GM12801 (cell line): Measurements from ENCODE around the gene ANKRD31.

Experiments
- TF ChIP-seq, protein P1 (sequence below): IDR thresholded peaks from one replicate; pipeline ENCODE4 v1.5.1; 2011; ENCODE audit warnings: control low read depth; ENCODE audit not compliant: insufficient read length; ENCODE audit errors: extremely low read depth

ANKRD31 gene

DNA sequence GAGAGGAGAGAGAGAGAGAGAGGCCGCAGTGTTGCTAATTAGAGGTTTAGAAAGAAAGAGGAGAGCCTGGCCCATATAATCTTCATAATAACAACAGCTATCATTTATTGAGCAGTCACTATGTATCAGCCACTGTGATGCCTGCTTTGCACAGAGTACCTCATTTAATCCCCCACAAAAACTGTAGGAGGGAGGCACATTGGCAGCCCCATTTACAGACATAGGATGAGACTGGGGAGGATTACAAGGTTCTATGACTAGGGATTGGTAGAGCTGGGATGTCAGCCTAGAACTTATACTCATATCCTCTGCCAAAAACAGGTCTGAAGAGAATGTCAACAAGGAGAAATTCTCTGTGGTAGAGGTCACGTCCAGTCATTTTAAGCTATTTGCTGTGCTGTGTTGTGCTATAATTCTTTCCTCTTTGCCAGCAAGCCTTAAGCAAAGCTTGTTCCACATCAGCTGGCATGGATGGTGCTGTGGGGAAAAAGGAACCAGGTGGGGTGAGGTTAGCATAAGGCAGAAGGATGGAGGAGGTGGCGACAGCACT, 177.6 kb downstream of the ANKRD31 start:
- TF ChIP-seq, protein P1, sequence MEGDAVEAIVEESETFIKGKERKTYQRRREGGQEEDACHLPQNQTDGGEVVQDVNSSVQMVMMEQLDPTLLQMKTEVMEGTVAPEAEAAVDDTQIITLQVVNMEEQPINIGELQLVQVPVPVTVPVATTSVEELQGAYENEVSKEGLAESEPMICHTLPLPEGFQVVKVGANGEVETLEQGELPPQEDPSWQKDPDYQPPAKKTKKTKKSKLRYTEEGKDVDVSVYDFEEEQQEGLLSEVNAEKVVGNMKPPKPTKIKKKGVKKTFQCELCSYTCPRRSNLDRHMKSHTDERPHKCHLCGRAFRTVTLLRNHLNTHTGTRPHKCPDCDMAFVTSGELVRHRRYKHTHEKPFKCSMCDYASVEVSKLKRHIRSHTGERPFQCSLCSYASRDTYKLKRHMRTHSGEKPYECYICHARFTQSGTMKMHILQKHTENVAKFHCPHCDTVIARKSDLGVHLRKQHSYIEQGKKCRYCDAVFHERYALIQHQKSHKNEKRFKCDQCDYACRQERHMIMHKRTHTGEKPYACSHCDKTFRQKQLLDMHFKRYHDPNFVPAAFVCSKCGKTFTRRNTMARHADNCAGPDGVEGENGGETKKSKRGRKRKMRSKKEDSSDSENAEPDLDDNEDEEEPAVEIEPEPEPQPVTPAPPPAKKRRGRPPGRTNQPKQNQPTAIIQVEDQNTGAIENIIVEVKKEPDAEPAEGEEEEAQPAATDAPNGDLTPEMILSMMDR, result no peak

DNA sequence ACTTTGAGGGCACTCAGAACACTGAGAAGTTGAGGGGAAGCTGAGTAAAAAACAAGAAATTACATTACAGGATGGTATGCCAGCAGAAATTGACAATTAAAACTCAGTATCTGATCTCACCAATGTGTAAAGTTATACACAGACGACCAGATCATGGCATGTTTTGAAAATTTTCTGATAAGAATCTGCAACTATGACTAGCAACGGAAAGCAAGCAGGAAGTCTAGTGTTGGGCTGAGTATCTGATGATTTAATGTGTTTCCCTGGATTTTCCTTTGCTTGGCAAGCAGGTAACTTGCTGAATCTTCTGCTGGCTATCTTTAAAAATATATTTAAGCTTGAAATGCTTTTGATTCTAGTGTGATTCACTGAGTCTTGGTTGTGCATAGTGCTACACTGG, 179.1 kb downstream of the ANKRD31 start:
- TF ChIP-seq, protein P1, result no peak

DNA sequence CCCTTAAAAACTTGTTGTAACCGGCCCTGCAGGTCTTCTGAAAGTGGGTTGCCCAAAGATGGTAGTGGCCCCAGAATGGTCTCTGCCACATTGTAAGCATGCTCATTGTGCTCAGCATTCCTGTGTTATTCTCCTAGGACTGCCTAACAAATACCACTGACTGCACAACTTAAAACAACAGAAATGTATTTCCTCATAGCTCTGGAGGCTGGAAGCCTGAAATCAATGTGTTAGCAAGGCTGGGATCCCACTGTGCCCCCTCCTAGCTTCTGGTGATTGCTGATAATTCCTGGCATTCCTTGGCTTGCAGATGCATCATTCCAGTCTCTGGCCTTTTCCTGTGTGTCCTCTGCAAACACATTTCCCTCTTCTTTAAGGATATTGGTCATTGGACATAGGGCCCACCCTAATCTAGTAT, 180.9 kb downstream of the ANKRD31 start:
- TF ChIP-seq, protein P1, result no peak

DNA sequence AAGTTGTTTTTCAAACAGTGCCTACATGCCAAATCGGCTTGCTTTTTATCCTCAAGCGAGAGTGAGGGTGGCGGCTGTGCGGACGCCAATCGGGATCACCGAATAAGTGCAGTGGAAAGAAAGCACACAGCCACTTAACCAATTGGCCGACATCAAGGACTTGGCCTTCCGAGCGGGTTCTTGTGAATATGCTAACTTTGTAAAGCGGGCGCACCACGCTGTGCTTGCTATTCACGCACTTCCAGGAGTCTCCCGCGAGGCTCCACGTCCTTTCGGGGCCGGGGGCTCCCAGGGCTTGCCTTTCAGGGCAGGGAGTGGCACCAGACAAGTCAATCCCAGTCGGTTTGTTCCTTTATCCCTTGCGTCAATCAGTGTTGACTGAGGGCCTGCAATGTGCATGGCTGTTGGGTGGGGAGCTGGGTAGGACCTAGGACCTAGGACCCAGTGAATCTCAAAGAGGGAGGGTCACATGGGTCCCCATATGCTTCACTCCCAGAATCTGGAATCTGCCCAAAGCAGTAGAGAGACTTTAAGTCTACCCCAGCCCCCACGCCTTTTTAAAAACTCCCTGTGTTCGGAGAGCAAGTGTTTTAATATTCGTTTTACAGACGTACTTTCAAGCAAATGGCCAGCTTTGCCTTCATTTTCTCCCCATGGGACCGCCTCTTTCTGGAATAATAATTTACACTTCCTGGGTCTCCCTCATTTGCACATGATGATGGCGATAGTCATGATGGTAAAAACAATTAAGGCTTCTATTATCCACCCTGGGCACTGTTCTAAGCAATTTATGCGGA, 182.3 kb downstream of the ANKRD31 start:
- TF ChIP-seq, protein P1, result no peak

DNA sequence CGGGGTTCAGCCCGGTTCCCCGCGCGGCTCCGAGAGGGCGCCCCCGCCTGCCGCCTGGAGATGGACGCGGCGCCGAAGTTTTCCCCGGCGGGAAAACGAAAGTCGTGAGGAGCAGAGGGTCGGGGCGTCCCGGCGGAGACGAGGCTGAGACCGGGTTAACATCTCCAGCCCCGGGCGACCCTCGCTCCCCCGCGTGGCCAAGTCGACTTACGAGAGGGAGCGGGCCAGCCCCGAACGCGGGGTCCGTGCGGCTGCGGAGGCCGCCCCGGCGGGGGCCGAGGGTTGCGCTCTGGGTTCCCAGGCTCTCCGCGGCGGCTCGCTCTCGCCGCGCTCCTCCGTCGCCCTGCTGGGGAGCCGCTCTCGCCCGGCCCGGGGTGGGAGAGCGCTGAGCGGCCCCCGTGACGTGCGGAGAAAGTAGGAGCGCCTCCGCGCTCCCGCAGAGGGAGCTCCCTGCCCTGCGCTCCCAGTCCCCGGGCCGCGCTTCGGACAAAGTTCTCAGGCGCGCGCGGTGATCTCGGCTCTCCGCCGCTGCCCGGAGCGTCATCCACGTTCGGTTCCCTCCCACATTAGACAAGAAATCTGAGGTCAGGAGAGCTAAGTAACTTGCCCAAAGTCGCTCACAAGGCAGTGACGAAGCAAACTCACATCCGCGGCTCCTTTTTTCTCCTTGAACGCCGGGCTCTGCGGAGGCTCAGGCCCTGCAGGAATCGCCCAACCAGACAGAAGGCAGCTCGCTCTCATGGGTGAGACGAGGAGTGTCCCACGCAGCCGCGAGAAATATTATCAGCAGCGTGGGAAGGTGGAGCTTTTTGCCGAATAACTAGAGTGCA, 183.2 kb downstream of the ANKRD31 start:
- TF ChIP-seq, protein P1, result no peak

DNA sequence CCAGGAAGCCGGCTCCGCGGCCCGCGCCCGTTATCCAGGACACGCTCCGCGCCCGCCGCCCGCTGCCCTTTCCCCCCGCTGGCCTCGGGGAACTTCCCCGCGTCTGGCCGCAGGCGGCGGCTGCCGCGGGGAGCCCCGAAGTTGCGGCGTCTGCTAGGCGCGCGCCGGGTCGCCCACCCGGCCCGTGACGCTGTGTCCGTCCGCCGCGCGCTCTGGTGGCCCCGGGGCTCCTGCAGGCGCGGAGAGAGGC, 183.7 kb downstream of the ANKRD31 start:
- TF ChIP-seq, protein P1, result no peak

DNA sequence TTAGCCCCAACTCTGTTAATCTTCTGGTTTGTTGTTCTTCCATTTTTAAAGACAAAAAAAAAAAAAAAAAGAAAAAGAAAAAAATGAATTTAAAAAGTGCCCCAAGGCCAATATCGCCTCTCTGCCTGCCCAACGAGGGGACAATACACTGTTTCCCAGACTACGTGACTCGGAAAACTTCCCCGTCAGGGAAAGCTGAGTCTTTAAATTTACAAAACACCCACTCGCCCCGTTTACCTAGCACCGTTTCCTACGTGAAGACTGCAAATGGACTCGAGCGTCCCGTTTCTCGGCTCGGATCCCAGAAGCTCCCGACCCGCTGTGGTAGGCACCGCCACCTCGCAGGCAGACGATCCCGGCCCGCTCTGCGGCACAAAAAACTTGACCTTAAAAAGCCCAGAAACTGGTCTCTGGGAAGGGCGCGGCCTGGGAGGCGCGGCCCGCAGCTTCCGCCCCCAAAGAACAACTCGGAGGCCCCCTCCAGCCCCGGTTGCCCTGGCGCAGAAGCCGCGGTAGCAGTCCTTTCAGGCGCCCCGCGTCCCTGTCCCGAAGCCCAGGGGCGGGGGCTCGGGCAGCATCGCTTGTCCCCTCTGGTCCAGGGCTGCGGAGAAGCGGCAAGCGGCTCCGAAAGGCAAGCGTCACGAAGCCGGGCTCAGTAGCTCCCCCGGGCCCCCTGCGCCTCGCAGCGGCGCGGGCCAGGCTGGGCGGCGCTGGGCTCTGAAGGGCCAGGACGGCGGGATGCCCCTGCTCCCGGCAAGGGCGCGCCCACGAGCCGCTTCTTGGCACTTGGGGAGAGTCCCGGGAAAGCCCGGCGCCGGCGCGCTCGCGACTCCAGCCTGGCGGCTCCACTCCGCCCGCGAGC, 184.3 kb downstream of the ANKRD31 start, which contains the start of gene GCNT4:
GCNT4 (minus strand) TSS at position 367 of the 862 bp plus-strand sequence. CDS start 22,521 bp downstream, outside the sequence.
- TF ChIP-seq, protein P1, result no peak
